Right atrium auricular region (tissue), 2 donors: ENCODE results near the gene ADAP2. TPM values are rescaled to one million over a fixed set of nuclear protein-coding genes. Genes with fewer than 3 reads are reported as not detected.

ENCODE experiments used
- DNase-seq: peaks from one replicate; pipeline ENCODE4 v3.0.0-alpha.2; 2019; ENCODE audit warnings: low spot score
- H3K27ac ChIP-seq, 2 donors: fragments of 200-600 bp; sonication (generic); 1 replicate in 1 of 2; 2 replicates in 1 of 2; pipeline ENCODE4 v1.5.1; 2016 to 2019
- H3K27me3 ChIP-seq, 2 donors: fragments of 200-600 bp; sonication (generic); one replicate each; pipeline versions ENCODE4 v1.5.1 to v1.6.0; 2017 to 2019
- H3K36me3 ChIP-seq: fragments of 200-600 bp; sonication (generic); one replicate; pipeline ENCODE4 v1.5.1; 2016
- H3K4me1 ChIP-seq, 2 donors: fragments of 200-600 bp; sonication (generic); one replicate each; pipeline versions ENCODE4 v1.5.1 to v1.6.0; 2017 to 2019
- H3K4me3 ChIP-seq, 2 donors: fragments of 200-600 bp; sonication (generic); 1 replicate in 1 of 2; 2 replicates in 1 of 2; pipeline ENCODE4 v1.5.1; 2017 to 2019; ENCODE audit warnings: mild to moderate bottlenecking in 1 of 2, moderate library complexity in 1 of 2
- H3K9me3 ChIP-seq, 2 donors: fragments of 200-600 bp; sonication (generic); one replicate each; pipeline ENCODE4 v1.5.1; 2019
- CTCF ChIP-seq, 2 donors: fragments of 200-600 bp; sonication (generic); IDR thresholded peaks; one replicate each; pipeline ENCODE4 v1.5.1; 2019; ENCODE audit warnings: antibody characterized with exemption in 2 of 2
- total RNA-seq, 2 donors: library from RNA; depleted of rRNA; stranded (reverse); fragments of >200 nt; gene quantifications; one replicate each; pipeline ENCODE4 v1.1.0, GENCODE V29; 2016

The ADAP2 gene
- total RNA-seq, 2 donors from 2014 or later: 4.3 to 11.1 TPM

- no peak overlapping the region for H3K27ac ChIP-seq
- H3K27me3 ChIP-seq: no peaks in the 10 kb centered on the region
- no peaks in the 10 kb centered on the region for H3K9me3 ChIP-seq
- H3K4me3 ChIP-seq: no peak overlapping the region
- TF ChIP-seq CTCF (IDR thresholded peaks at IDR 0.05): no peak
- peaks cover 13% of the 10 kb centered on the region for H3K36me3 ChIP-seq
- no peaks in the 10 kb centered on the region for H3K4me1 ChIP-seq
- DNase-seq: no peak
Observed at GRCh38 chr17:30982855-30983254, 61.1 kb downstream of the ADAP2 start.

- DNase-seq: no peak
- H3K27me3 ChIP-seq: no peaks in the 10 kb centered on the region
- H3K9me3 ChIP-seq: no peaks in the 10 kb centered on the region
- no peak overlapping the region for H3K4me3 ChIP-seq
- no peaks in the 10 kb centered on the region for H3K4me1 ChIP-seq
- H3K27ac ChIP-seq: no peak overlapping the region
- H3K36me3 ChIP-seq: peaks cover 4% of the 10 kb centered on the region
- TF ChIP-seq CTCF (IDR thresholded peaks at IDR 0.05): no peak
Observed at GRCh38 chr17:30990458-30990857, 68.7 kb downstream of the ADAP2 start.

GRCh38 chr17:30992551-30992950, 70.8 kb downstream of the ADAP2 start:
- Histone ChIP-seq H3K4me3 (no peak overlapping the region), H3K27me3 (no peaks in the 10 kb centered on the region), H3K9me3 (no peaks in the 10 kb centered on the region), H3K27ac (no peak overlapping the region), H3K36me3 (no peaks in the 10 kb centered on the region), H3K4me1 (no peaks in the 10 kb centered on the region)
- no peak for DNase-seq
- no peak for TF ChIP-seq CTCF (IDR thresholded peaks at IDR 0.05)

GRCh38 chr17:30995347-30995746, 73.6 kb downstream of the ADAP2 start:
- Histone ChIP-seq H3K9me3 (no peaks in the 10 kb centered on the region), H3K36me3 (peaks cover 16% of the 10 kb centered on the region), H3K27ac (no peak overlapping the region), H3K27me3 (no peaks in the 10 kb centered on the region), H3K4me3 (no peak overlapping the region), H3K4me1 (no peaks in the 10 kb centered on the region)
- no peak for DNase-seq
- no peak for TF ChIP-seq CTCF (IDR thresholded peaks at IDR 0.05)

- no peak overlapping the region for H3K4me3 ChIP-seq
- H3K4me1 ChIP-seq: no peaks in the 10 kb centered on the region
- H3K27ac ChIP-seq: no peak overlapping the region
- DNase-seq: no peak
- no peak for TF ChIP-seq CTCF (IDR thresholded peaks at IDR 0.05)
- H3K9me3 ChIP-seq: no peaks in the 10 kb centered on the region
- no peaks in the 10 kb centered on the region for H3K27me3 ChIP-seq
- peaks cover 16% of the 10 kb centered on the region for H3K36me3 ChIP-seq
Observed at GRCh38 chr17:30996486-30996885, 74.7 kb downstream of the ADAP2 start.

- no peak overlapping the region for H3K4me3 ChIP-seq
- H3K27me3 ChIP-seq: no peaks in the 10 kb centered on the region
- TF ChIP-seq CTCF (IDR thresholded peaks at IDR 0.05): no peak
- no peak for DNase-seq
- H3K36me3 ChIP-seq: peaks cover 16% of the 10 kb centered on the region
- H3K4me1 ChIP-seq: no peaks in the 10 kb centered on the region
- H3K9me3 ChIP-seq: no peaks in the 10 kb centered on the region
- no peak overlapping the region for H3K27ac ChIP-seq
Observed at GRCh38 chr17:30997270-30997669, 75.5 kb downstream of the ADAP2 start.
